GOT3 (cell line): ENCODE results near the gene FAM83G.
"Not testable (repeated sequence)": the region's sequence is repeated elsewhere in the genome, so short reads cannot be mapped to it uniquely, and the experiment has no call there.

ENCODE experiments used
- DNase-seq: peaks from one replicate; lab custom pipeline; 2025; ENCODE audit warnings: mixed read lengths; lab: John Stamatoyannopoulos, UW

The FAM83G gene

GRCh38 chr17:18967916-18968315 is 36.6 kb downstream of the FAM83G start:
- no peak for DNase-seq

GRCh38 chr17:18966831-18967624 is 37.5 kb downstream of the FAM83G start:
- no peak for DNase-seq

- DNase-seq: no peak
Measured at GRCh38 chr17:18965530-18966236, 38.9 kb downstream of the FAM83G start.

GRCh38 chr17:18964550-18964949 is 40.0 kb downstream of the FAM83G start:
- no peak for DNase-seq

GRCh38 chr17:18964018-18964351 is 40.6 kb downstream of the FAM83G start:
- DNase-seq: no peak

- DNase-seq: no peak
Measured at GRCh38 chr17:18963126-18964017, 41.2 kb downstream of the FAM83G start.

- no peak for DNase-seq
Measured at GRCh38 chr17:18962494-18962815, 42.1 kb downstream of the FAM83G start.

- DNase-seq: no peak
Measured at GRCh38 chr17:18961634-18962493, 42.7 kb downstream of the FAM83G start.

GRCh38 chr17:18960803-18961511 is 43.6 kb downstream of the FAM83G start:
- DNase-seq: peak; percentile 20

- DNase-seq: no peak
Measured at GRCh38 chr17:18960241-18960665, 44.3 kb downstream of the FAM83G start.

- no peak for DNase-seq
Measured at GRCh38 chr17:18959845-18960240, 44.7 kb downstream of the FAM83G start.

- no peak for DNase-seq
Measured at GRCh38 chr17:18959071-18959844, 45.3 kb downstream of the FAM83G start.

- no peak for DNase-seq
Measured at GRCh38 chr17:18958611-18959010, 46.0 kb downstream of the FAM83G start.

- no peak for DNase-seq
Measured at GRCh38 chr17:18957831-18958230, 46.7 kb downstream of the FAM83G start.

GRCh38 chr17:18956581-18956980 is 48.0 kb downstream of the FAM83G start:
- DNase-seq: no peak

- DNase-seq: not testable (repeated sequence)
Measured at GRCh38 chr17:18956021-18956420, 48.5 kb downstream of the FAM83G start.

GRCh38 chr17:18955009-18955408 is 49.6 kb downstream of the FAM83G start:
- no peak for DNase-seq

GRCh38 chr17:18954321-18954720 is 50.2 kb downstream of the FAM83G start:
- DNase-seq: no peak

GRCh38 chr17:18953231-18953728 is 51.3 kb downstream of the FAM83G start:
- DNase-seq: no peak
